Cardiac muscle cell (in vitro differentiated cells and primary cell): ENCODE results near the gene BCL2L1. TPM values are rescaled to one million over a fixed set of nuclear protein-coding genes. Genes with fewer than 3 reads are reported as not detected.

Experiments used
- DNase-seq, 2 donors: peaks; one replicate each; pipeline versions ENCODE4 v3.0.0 to v3.0.0-alpha.2; 2010 to 2017; ENCODE audit warnings: low read depth in 1 of 2, low spot score in 1 of 2
- H3K27ac ChIP-seq: fragments of 200-600 bp; sonication (generic); 2 replicates; pipeline ENCODE4 v1.5.1; 2016
- H3K27me3 ChIP-seq: fragments of 200-600 bp; sonication (generic); 2 replicates; pipeline ENCODE4 v1.6.0; 2016; ENCODE audit warnings: control low read depth
- H3K36me3 ChIP-seq: fragments of 200-600 bp; sonication (generic); 2 replicates; pipeline ENCODE4 v1.5.1; 2016; ENCODE audit warnings: control low read depth
- H3K4me1 ChIP-seq: fragments of 200-600 bp; sonication (generic); 2 replicates; pipeline ENCODE4 v1.8.1; 2017; ENCODE audit warnings: low read depth, mild to moderate bottlenecking, mixed run types
- H3K4me3 ChIP-seq: fragments of 200-600 bp; sonication (generic); 2 replicates; pipeline ENCODE4 v1.5.1; 2016; ENCODE audit warnings: mild to moderate bottlenecking
- H3K9me3 ChIP-seq: fragments of 200-600 bp; sonication (generic); 2 replicates; pipeline ENCODE4 v1.5.1; 2017; ENCODE audit warnings: low read depth, mild to moderate bottlenecking, control low read depth
- CTCF ChIP-seq: IDR thresholded peaks from 2 replicates; pipeline ENCODE4 v1.5.1; 2012; ENCODE audit warnings: low read depth, mild to moderate bottlenecking, low read length
- polyA plus RNA-seq: library from polyadenylated mRNA; unstranded; fragments of >200 nt; fragmentation: Nextera tagmentation; extraction: Ambion mirVana; gene quantifications from 2 replicates; pipeline ENCODE4 v1.2.1, GENCODE V29; 2016
- total RNA-seq: library from RNA; depleted of rRNA; stranded (reverse); fragments of >200 nt; gene quantifications from 2 replicates; pipeline ENCODE4 v1.2.3, GENCODE V29; 2016

Gene BCL2L1
- total and polyA plus RNA-seq, 2 experiments from 2014 or later: 40.5 to 74.6 TPM

- Histone ChIP-seq H3K27me3 (no peaks in the 10 kb centered on the region), H3K9me3 (no peaks in the 10 kb centered on the region), H3K27ac (peak overlapping the region; percentile 89), H3K4me1 (peaks cover 51% of the 10 kb centered on the region), H3K4me3 (no peak overlapping the region), H3K36me3 (no peaks in the 10 kb centered on the region)
- peak; percentile 66 to 67 for DNase-seq
- TF ChIP-seq CTCF: no peak
Observed at GRCh38 chr20:31678389-31679356, 44.0 kb downstream of the BCL2L1 start.

- peaks cover 51% of the 10 kb centered on the region for H3K4me1 ChIP-seq
- no peaks in the 10 kb centered on the region for H3K27me3 ChIP-seq
- DNase-seq: no peak
- H3K36me3 ChIP-seq: no peaks in the 10 kb centered on the region
- H3K4me3 ChIP-seq: no peak overlapping the region
- no peak for TF ChIP-seq CTCF
- no peaks in the 10 kb centered on the region for H3K9me3 ChIP-seq
- peak overlapping the region; percentile 89 for H3K27ac ChIP-seq
Observed at GRCh38 chr20:31677553-31678260, 45.0 kb downstream of the BCL2L1 start.

GRCh38 chr20:31676609-31676989, 46.1 kb downstream of the BCL2L1 start:
- no peak overlapping the region for H3K4me3 ChIP-seq
- no peak for TF ChIP-seq CTCF
- H3K9me3 ChIP-seq: no peaks in the 10 kb centered on the region
- no peaks in the 10 kb centered on the region for H3K27me3 ChIP-seq
- peaks cover 51% of the 10 kb centered on the region for H3K4me1 ChIP-seq
- H3K27ac ChIP-seq: no peak overlapping the region
- DNase-seq: no peak
- H3K36me3 ChIP-seq: no peaks in the 10 kb centered on the region

GRCh38 chr20:31675828-31676608, 46.6 kb downstream of the BCL2L1 start:
- H3K36me3 ChIP-seq: no peaks in the 10 kb centered on the region
- no peak for TF ChIP-seq CTCF
- H3K4me1 ChIP-seq: peaks cover 52% of the 10 kb centered on the region
- peak; percentile 29 to 83 for DNase-seq
- H3K9me3 ChIP-seq: no peaks in the 10 kb centered on the region
- no peak overlapping the region for H3K4me3 ChIP-seq
- peak overlapping the region; percentile 72 for H3K27ac ChIP-seq
- no peaks in the 10 kb centered on the region for H3K27me3 ChIP-seq
